ENCODE measurements around the gene LGR6.

The LGR6 gene

DNA sequence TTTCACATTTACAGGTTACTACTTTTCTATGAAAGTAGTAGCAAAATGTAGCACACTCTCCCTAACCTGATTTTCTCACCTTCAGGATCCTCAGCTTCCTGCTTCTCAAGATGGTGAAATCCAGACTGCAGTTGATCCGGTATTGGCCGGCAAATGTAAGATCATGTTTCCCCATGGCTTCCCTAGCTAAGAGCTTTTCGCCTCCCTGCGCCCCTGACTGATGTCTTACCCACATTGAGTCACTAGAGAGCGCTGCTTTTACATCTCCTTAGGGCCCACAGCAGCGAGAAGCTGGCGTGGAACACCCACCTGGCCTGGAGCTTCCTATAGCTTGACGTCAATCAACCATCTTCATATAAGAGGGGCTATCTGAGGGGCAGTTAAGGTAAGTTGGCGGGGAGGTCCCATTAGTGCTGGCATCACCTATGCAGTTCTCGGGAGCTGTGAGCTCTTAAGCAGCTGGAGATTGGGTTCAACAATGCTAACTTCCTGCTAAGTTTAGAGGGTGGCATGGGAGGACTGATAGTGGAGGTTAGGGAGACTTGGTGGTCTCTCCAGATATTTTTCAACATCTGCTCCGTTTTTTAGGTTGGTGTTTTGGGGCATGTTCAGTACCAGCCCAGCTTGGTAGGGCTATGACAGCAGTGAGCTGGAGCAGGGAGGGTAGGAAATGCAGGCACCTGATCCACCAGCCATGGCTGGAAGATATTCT lies 38.7 kb upstream of the LGR6 start:
- peak; percentile 69 for DNase-seq (ENCODE audit: low read depth)
- peak; percentile 61 for TF ChIP-seq CTCF (conservative IDR thresholded peaks at IDR 0.05; ENCODE audit: low read length)
- H3K4me3 ChIP-seq (ENCODE audit: low read length): no peak overlapping the region

- DNase-seq (ENCODE audit: low read depth): no peak
- TF ChIP-seq CTCF (conservative IDR thresholded peaks at IDR 0.05; ENCODE audit: low read length): no peak
- H3K4me3 ChIP-seq (ENCODE audit: low read length): no peak overlapping the region
These were observed 38.0 kb upstream of the LGR6 start for GRCh38 chr1:202155478-202156021.

DNA sequence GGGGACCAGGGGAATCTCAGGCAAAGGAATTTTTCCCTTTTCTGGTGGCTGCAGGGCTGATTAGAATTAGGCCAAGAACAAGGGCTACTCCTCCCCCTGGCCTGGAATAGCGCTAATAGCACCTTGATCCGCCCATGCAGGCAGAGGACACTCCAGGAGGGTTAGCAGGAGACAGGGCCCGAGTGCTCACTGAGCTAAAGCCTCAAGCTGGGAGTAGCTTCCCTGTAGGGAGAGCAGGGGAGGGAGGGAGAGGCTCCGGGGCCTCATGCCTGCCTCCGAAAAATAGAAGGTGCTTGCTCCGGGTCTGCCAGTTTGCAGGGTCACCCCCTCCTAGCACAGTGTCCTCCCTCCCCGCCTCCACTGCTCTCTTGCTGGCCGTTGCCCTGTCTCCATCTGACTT lies 37.0 kb upstream of the LGR6 start:
- no peak for TF ChIP-seq CTCF (conservative IDR thresholded peaks at IDR 0.05; ENCODE audit: low read length)
- H3K4me3 ChIP-seq (ENCODE audit: low read length): no peak overlapping the region
- no peak for DNase-seq (ENCODE audit: low read depth)

- H3K4me3 ChIP-seq (ENCODE audit: low read length): no peak overlapping the region
- no peak for DNase-seq (ENCODE audit: low read depth)
These were observed 35.7 kb upstream of the LGR6 start for GRCh38 chr1:202157945-202158344.

DNA sequence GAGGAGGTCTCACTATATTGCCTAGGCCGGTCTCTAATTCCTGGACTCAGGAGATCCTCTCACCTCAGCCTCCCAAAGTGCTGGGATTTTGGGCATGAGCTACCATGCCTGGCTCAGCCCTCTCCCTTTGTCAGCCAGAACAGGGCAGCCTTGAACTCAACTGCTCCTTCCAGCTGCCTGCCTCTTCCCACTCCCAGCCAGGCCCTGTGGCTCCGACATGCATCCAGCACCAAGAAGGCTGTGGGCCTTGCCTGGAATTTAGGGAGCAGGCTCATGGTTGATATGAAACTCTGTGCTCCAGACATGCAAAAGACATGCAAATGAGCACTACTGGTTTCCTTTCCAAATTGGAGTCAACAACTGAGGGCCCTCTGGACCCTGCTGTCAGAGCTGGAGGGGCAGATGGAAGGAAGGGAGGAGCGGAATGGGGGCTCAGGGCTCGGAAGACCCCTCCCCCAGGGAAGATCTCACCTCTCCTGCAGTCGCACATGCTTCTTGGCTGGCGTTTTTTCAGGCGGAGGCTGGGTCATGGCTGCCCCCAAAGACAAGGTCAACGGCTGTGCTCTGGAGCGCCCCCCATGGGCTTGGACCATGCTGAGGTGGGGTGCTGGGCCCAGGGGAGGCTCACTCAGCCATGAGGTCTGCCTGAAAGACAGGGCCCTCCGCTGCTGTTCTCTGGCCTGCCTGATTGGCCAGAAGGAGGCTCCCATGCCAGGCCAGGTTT lies 34.6 kb upstream of the LGR6 start:
- no peak for DNase-seq (ENCODE audit: low read depth)
- TF ChIP-seq CTCF (conservative IDR thresholded peaks at IDR 0.05; ENCODE audit: low read length): no peak
- H3K4me3 ChIP-seq (ENCODE audit: low read length): no peak overlapping the region

More at GRCh38 chr1:202157945-202158344, 35.7 kb upstream of the LGR6 start:
- TF ChIP-seq CTCF (conservative IDR thresholded peaks at IDR 0.05; ENCODE audit: low read length): no peak

GRCh38 chr1:202159534-202160371 lies 33.8 kb upstream of the LGR6 start:
- H3K4me3 ChIP-seq (ENCODE audit: low read length): no peak overlapping the region
- TF ChIP-seq CTCF (conservative IDR thresholded peaks at IDR 0.05; ENCODE audit: low read length): no peak
- DNase-seq (ENCODE audit: low read depth): no peak

All from AG10803 (cell line).